Epithelial cell of proximal tubule (primary cell): Measurements from ENCODE around the gene SDF4. TPM values are rescaled to one million over a fixed set of nuclear protein-coding genes. Genes with fewer than 3 reads are reported as not detected.

Source experiments
- DNase-seq: peaks from one replicate; pipeline ENCODE4 v3.0.0-alpha.2; 2011; ENCODE audit warnings: low read depth
- H3K4me3 ChIP-seq: 2 replicates; pipeline ENCODE4 v1.5.1; 2011; ENCODE audit warnings: low read depth, mild to moderate bottlenecking, low read length
- CTCF ChIP-seq: conservative IDR thresholded peaks from 2 replicates; pipeline ENCODE4 v1.5.1; 2012; ENCODE audit warnings: low read depth, mild to moderate bottlenecking, low read length
- total RNA-seq: library from RNA; depleted of rRNA; stranded (reverse); fragments of >200 nt; gene quantifications from 2 replicates; pipeline ENCODE4 v1.2.3, GENCODE V29; 2015

The SDF4 gene
- total RNA-seq, 1 donor from 2014 or later, result 149 TPM

- no peak overlapping the region for H3K4me3 ChIP-seq
- no peak for TF ChIP-seq CTCF
- DNase-seq, result no peak
These were observed 46.6 kb downstream of the SDF4 start for GRCh38 chr1:1185101-1185765.

- no peak overlapping the region for H3K4me3 ChIP-seq
- TF ChIP-seq CTCF, result no peak
- DNase-seq, result no peak
These were observed 47.7 kb downstream of the SDF4 start for GRCh38 chr1:1183833-1184775.

GRCh38 chr1:1183221-1183747, 48.5 kb downstream of the SDF4 start:
- H3K4me3 ChIP-seq, result no peak overlapping the region
- DNase-seq, result no peak
- TF ChIP-seq CTCF, result no peak

- no peak overlapping the region for H3K4me3 ChIP-seq
- TF ChIP-seq CTCF, result no peak
- no peak for DNase-seq
These were observed 49.1 kb downstream of the SDF4 start for GRCh38 chr1:1182491-1183220.

GRCh38 chr1:1181938-1182410, 49.8 kb downstream of the SDF4 start:
- no peak overlapping the region for H3K4me3 ChIP-seq
- no peak for DNase-seq
- no peak for TF ChIP-seq CTCF

GRCh38 chr1:1181129-1181937, 50.5 kb downstream of the SDF4 start:
- DNase-seq, result no peak
- no peak overlapping the region for H3K4me3 ChIP-seq
- no peak for TF ChIP-seq CTCF
